HCT116 (cell line): Measurements from ENCODE around the gene CDH5. TPM values are rescaled to one million over a fixed set of nuclear protein-coding genes. Genes with fewer than 3 reads are reported as not detected.

Experiments used
- ATAC-seq: fragments of 200-7000 bp; cut with Tn5 transposase; 2 replicates; pipeline ENCODE4 v1.9.1; 2020; ENCODE audit warnings: mild to moderate bottlenecking, moderate library complexity
- BruUV-seq: library from RNA; stranded (reverse); fragments of 400-500 nt; replicated peaks from 2 replicates; lab custom pipeline; 2021; lab: Mats Ljungman, UMichigan
- CTCF ChIA-PET: fragments of 300-600 bp; sonication (Branson Sonifier 250); formaldehyde crosslinking; loops from one replicate; lab custom pipeline; 2021; ENCODE audit warnings: antibody characterized with exemption; lab: Charles Lee
- POLR2A ChIA-PET: fragments of 300-600, 350-600 bp; sonication (Branson Sonifier 250); formaldehyde crosslinking; loops from one replicate; lab custom pipeline; 2021; ENCODE audit warnings: antibody characterized with exemption; lab: Charles Lee
- RAD21 ChIA-PET, 2 experiments: fragments of 300-600 bp; sonication (Branson Sonifier 250); formaldehyde crosslinking; loops; one replicate each; lab custom pipeline; 2023; ENCODE audit warnings: low total read pairs in 2 of 2; ENCODE audit not compliant: uncharacterized antibody in 2 of 2, unreplicated experiment in 2 of 2, low non-redundant PET in 1 of 2; lab: Charles Lee
- DNase-seq: peaks from one replicate; pipeline ENCODE4 v3.0.0-alpha.2; 2010; ENCODE audit warnings: low read depth, low spot score
- H2AFZ ChIP-seq: fragments of 200-600 bp; shearing (Covaris generic), sonication (generic); 2 replicates; pipeline ENCODE4 v1.6.1; 2017; ENCODE audit warnings: low read depth, mixed run types, mixed read lengths, antibody characterized with exemption, low read length; ENCODE audit not compliant: poor library complexity, severe bottlenecking
- H3K27ac ChIP-seq: 2 replicates; pipeline ENCODE4 v1.5.1; 2012; ENCODE audit warnings: low read depth, low read length
- H3K27me3 ChIP-seq: fragments of 200-600 bp; sonication (generic); 2 replicates; pipeline ENCODE4 v1.6.1; 2016; ENCODE audit warnings: mixed run types, low read length, mixed read lengths; ENCODE audit not compliant: insufficient read depth
- H3K36me3 ChIP-seq, 2 experiments: fragments of 200-500 bp in 1 of 2; fragments of 200-600 bp in 1 of 2; sonication (Bioruptor generic) in 1 of 2; sonication (generic) in 1 of 2; 2 replicates each; pipeline versions ENCODE4 v1.5.1 to v1.6.1; 2014 to 2016; ENCODE audit warnings: low read length in 2 of 2, inconsistent platforms in 1 of 2, mixed read lengths in 1 of 2, mixed run types in 1 of 2; ENCODE audit not compliant: insufficient read depth in 2 of 2, control insufficient read depth in 1 of 2
- H3K4me1 ChIP-seq, 2 experiments: fragments of 200-600 bp in 1 of 2; sonication (generic) in 1 of 2; 2 replicates each; pipeline versions ENCODE4 v1.5.1 to v1.6.1; 2012 to 2017; ENCODE audit warnings: low read length in 2 of 2, inconsistent platforms in 1 of 2, mild to moderate bottlenecking in 1 of 2, mixed read lengths in 1 of 2, mixed run types in 1 of 2, moderate library complexity in 1 of 2; ENCODE audit not compliant: insufficient read depth in 2 of 2, control insufficient read depth in 1 of 2
- H3K4me2 ChIP-seq: fragments of 200-600 bp; sonication (generic); 2 replicates; pipeline ENCODE4 v1.6.1; 2017; ENCODE audit warnings: mixed run types, low read length, mixed read lengths
- H3K4me3 ChIP-seq, 2 experiments: fragments of 200-600 bp in 1 of 2; sonication (generic) in 1 of 2; replicated peaks in 1 of 2; 2 replicates each; pipeline ENCODE4 v1.5.1; 2011 to 2016; ENCODE audit warnings: low read length in 2 of 2, control low read depth in 1 of 2, low read depth in 1 of 2, mild to moderate bottlenecking in 1 of 2, mixed read lengths in 1 of 2, mixed run types in 1 of 2
- H3K79me2 ChIP-seq: fragments of 200-600 bp; sonication (generic); 2 replicates; pipeline ENCODE4 v1.6.1; 2017; ENCODE audit warnings: mild to moderate bottlenecking, mixed run types, low read length, moderate library complexity, mixed read lengths; ENCODE audit not compliant: insufficient read depth
- H3K9ac ChIP-seq: fragments of 200-600 bp; sonication (generic); 2 replicates; pipeline ENCODE4 v1.6.1; 2016; ENCODE audit warnings: low read length, mixed read lengths
- H3K9me2 ChIP-seq: fragments of 200-600 bp; sonication (generic), shearing (Covaris generic); 2 replicates; pipeline ENCODE4 v1.6.1; 2017; ENCODE audit warnings: mixed run types, mild to moderate bottlenecking, moderate library complexity; ENCODE audit not compliant: insufficient read depth
- H3K9me3 ChIP-seq, 2 experiments: fragments of 200-500 bp in 1 of 2; fragments of 200-600 bp in 1 of 2; sonication (Bioruptor generic) in 1 of 2; sonication (generic) in 1 of 2; 2 replicates each; pipeline ENCODE4 v1.6.1; 2014 to 2017; ENCODE audit warnings: low read length in 2 of 2, mixed read lengths in 2 of 2, inconsistent platforms in 1 of 2, low read depth in 1 of 2, mild to moderate bottlenecking in 1 of 2, mixed run types in 1 of 2, moderate library complexity in 1 of 2; ENCODE audit not compliant: control insufficient read depth in 1 of 2, insufficient read depth in 1 of 2
- H4K20me1 ChIP-seq: fragments of 200-600 bp; sonication (generic), shearing (Covaris generic); 2 replicates; pipeline ENCODE4 v1.6.1; 2017; ENCODE audit warnings: mixed run types, mild to moderate bottlenecking, moderate library complexity; ENCODE audit not compliant: insufficient read depth
- ATF3 ChIP-seq: IDR thresholded peaks from 2 replicates; pipeline ENCODE4 v1.6.1; 2012
- CBX3 ChIP-seq: IDR thresholded peaks from 2 replicates; pipeline ENCODE4 v1.6.1; 2012; ENCODE audit warnings: low read depth
- CEBPB ChIP-seq: IDR thresholded peaks from 2 replicates; pipeline ENCODE4 v1.6.1; 2012; ENCODE audit warnings: low read depth
- CTCF ChIP-seq, 3 experiments: fragments of 200-600 bp in 1 of 3; sonication (generic) in 1 of 3; IDR thresholded peaks in 2 of 3; conservative IDR thresholded peaks in 1 of 3; 2 replicates each; pipeline ENCODE4 v1.5.1; 2012 to 2017; ENCODE audit warnings: low read depth in 2 of 3, low read length in 2 of 3, antibody characterized with exemption in 1 of 3, borderline replicate concordance in 1 of 3, control low read depth in 1 of 3, mild to moderate bottlenecking in 1 of 3, mixed read lengths in 1 of 3, mixed run types in 1 of 3, moderate library complexity in 1 of 3; ENCODE audit not compliant: insufficient read depth in 1 of 3
- EGR1 ChIP-seq: IDR thresholded peaks from 2 replicates; pipeline ENCODE4 v1.6.1; 2012; ENCODE audit warnings: low read depth
- EZH2 ChIP-seq: fragments of 200-600 bp; sonication (generic); IDR thresholded peaks from 2 replicates; pipeline ENCODE4 v1.6.1; 2017; ENCODE audit warnings: antibody characterized with exemption, mixed run types
- EZH2phosphoT487 ChIP-seq: fragments of 200-600 bp; IDR thresholded peaks from 2 replicates; pipeline ENCODE4 v1.6.1; 2018; ENCODE audit warnings: antibody characterized with exemption, borderline replicate concordance
- JUND ChIP-seq: IDR thresholded peaks from 2 replicates; pipeline ENCODE4 v1.6.1; 2012
- MAX ChIP-seq: IDR thresholded peaks from 2 replicates; pipeline ENCODE4 v1.6.1; 2012
- POLR2A ChIP-seq: IDR thresholded peaks from 2 replicates; pipeline ENCODE4 v1.7.0; 2011; ENCODE audit warnings: borderline replicate concordance; ENCODE audit not compliant: insufficient read depth, insufficient read length; ENCODE audit errors: extremely low read depth
- RAD21 ChIP-seq: IDR thresholded peaks from 2 replicates; pipeline ENCODE4 v1.6.1; 2012; ENCODE audit warnings: low read depth, mild to moderate bottlenecking
- REST ChIP-seq: IDR thresholded peaks from 2 replicates; pipeline ENCODE4 v1.6.1; 2012; ENCODE audit warnings: low read depth
- SRF ChIP-seq: IDR thresholded peaks from 2 replicates; pipeline ENCODE4 v1.6.1; 2012; ENCODE audit warnings: low read depth
- TCF7L2 ChIP-seq: IDR thresholded peaks from 2 replicates; pipeline ENCODE4 v1.7.0; 2011; ENCODE audit warnings: borderline replicate concordance, inconsistent platforms; ENCODE audit not compliant: insufficient read depth, insufficient read length; ENCODE audit errors: extremely low read depth
- YY1 ChIP-seq: IDR thresholded peaks from 2 replicates; pipeline ENCODE4 v1.6.1; 2011; ENCODE audit warnings: low read length, low read depth, moderate library complexity, mild to moderate bottlenecking; ENCODE audit not compliant: insufficient replicate concordance; ENCODE audit errors: extremely low read depth
- ZFX ChIP-seq: fragments of 450-650 bp; IDR thresholded peaks from 2 replicates; pipeline ENCODE4 v1.6.1; 2017
- intact Hi-C: fragments of 100-400 bp; cut with micrococcal nuclease; formaldehyde crosslinking; loops from 2 replicates; pipeline ENCODE4 v1.10.0; 2022
- total RNA-seq: library from RNA; stranded (reverse); gene quantifications from one replicate; pipeline ENCODE4 v1.2.1, GENCODE V29; 2021; ENCODE audit not compliant: unreplicated experiment

The CDH5 gene
- total RNA-seq, 1 experiment from 2014 or later, result 0.15 TPM

GRCh38 chr16:66385415-66385814 is 18.9 kb downstream of the CDH5 start:
- Histone ChIP-seq H3K4me3 (no peak overlapping the region), H3K9me2 (no peaks in the 10 kb centered on the region), H3K27me3 (no peaks in the 10 kb centered on the region), H2AFZ (no peak overlapping the region), H3K79me2 (no peaks in the 10 kb centered on the region), H3K36me3 (no peaks in the 10 kb centered on the region), H3K27ac (no peak overlapping the region), H3K9me3 (no peaks in the 10 kb centered on the region), H3K4me1 (peaks cover 23 to 25% of the 10 kb centered on the region in 2 experiments), H3K9ac (no peak overlapping the region), H4K20me1 (no peaks in the 10 kb centered on the region), H3K4me2 (no peak overlapping the region)
- ChIA-PET CTCF (interaction anchor here (0.8 kb wide), 1 partner anchor 21 kb away, joined by 3 read pairs; no protein-coding TSS in a partner anchor), POLR2A (no interaction called here), RAD21 (no interaction called here)
- no peak for TF ChIP-seq CEBPB
- TF ChIP-seq RAD21, result no peak
- no peak for TF ChIP-seq EZH2
- TF ChIP-seq ATF3, result no peak
- no peak for TF ChIP-seq CTCF (IDR thresholded peaks at IDR 0.05 in 2 of 3, conservative IDR thresholded peaks at IDR 0.05 in 1 of 3; ENCODE audit: borderline replicate concordance in 1 of 3, insufficient read depth in 1 of 3, low read depth in 2 of 3, low read length in 2 of 3)
- TF ChIP-seq ZFX, result no peak
- TF ChIP-seq SRF, result no peak
- no peak for TF ChIP-seq REST
- no peak for TF ChIP-seq EGR1
- no peak for TF ChIP-seq TCF7L2
- no peak for TF ChIP-seq POLR2A
- no peak for TF ChIP-seq JUND
- TF ChIP-seq YY1, result no peak
- no peak for TF ChIP-seq MAX
- no peak for TF ChIP-seq CBX3
- TF ChIP-seq EZH2phosphoT487, result no peak
- intact Hi-C loops, result no loop called here
- BruUV-seq, result no TSS peak
- DNase-seq (no peak), ATAC-seq (no peak)
